BLaER1 treated with 17β-estradiol and CSF1 and Interleukin-3, amounts not matched to agents 10 nM and 100 nM (cell line): ENCODE data around the gene GALNT15.

Experiments used
- H3K27ac ChIP-seq, 11 experiments: shearing (Covaris generic); formaldehyde crosslinking; 2 replicates each; pipeline ENCODE4 v1.8.1; 2022
- H3K27me3 ChIP-seq, 11 experiments: shearing (Covaris generic); formaldehyde crosslinking; 2 replicates each; pipeline ENCODE4 v1.8.1; 2022
- H3K36me3 ChIP-seq, 11 experiments: shearing (Covaris generic); formaldehyde crosslinking; 2 replicates each; pipeline ENCODE4 v1.8.1; 2022
- H3K4me1 ChIP-seq, 10 experiments: shearing (Covaris generic); formaldehyde crosslinking; 2 replicates each; pipeline ENCODE4 v1.8.1; 2022
- H3K4me2 ChIP-seq, 11 experiments: shearing (Covaris generic); formaldehyde crosslinking; 2 replicates each; pipeline ENCODE4 v1.8.1; 2022
- H3K4me3 ChIP-seq, 10 experiments: shearing (Covaris generic); formaldehyde crosslinking; 2 replicates each; pipeline ENCODE4 v1.8.1; 2022
- H3K9ac ChIP-seq, 11 experiments: shearing (Covaris generic); formaldehyde crosslinking; 2 replicates each; pipeline ENCODE4 v1.8.1; 2022
- H3K9me3 ChIP-seq, 11 experiments: shearing (Covaris generic); formaldehyde crosslinking; replicated peaks in 1 of 11; 2 replicates each; pipeline ENCODE4 v1.8.1; 2022
- H4K20me1 ChIP-seq, 11 experiments: shearing (Covaris generic); formaldehyde crosslinking; 2 replicates each; pipeline ENCODE4 v1.8.1; 2022
- Cebpa-rat ChIP-seq, 11 experiments: shearing (Covaris generic); IDR thresholded peaks; 2 replicates each; pipeline ENCODE4 v1.8.1; 2022

The GALNT15 gene

GRCh38 chr3:16247282-16248061 lies 73.0 kb downstream of the GALNT15 start:
- Histone ChIP-seq H4K20me1 (no peaks in the 10 kb centered on the region), H3K4me1 (peaks cover 6 to 18% (median 10%) of the 10 kb centered on the region in 10 experiments; a peak in 15 of 20 replicates), H3K27me3 (no peaks in the 10 kb centered on the region), H3K9ac (peak overlapping the region in 1 of 11 experiments; percentile 1; a peak in 2 of 22 replicates), H3K4me2 (0 out of 22 replicates have a peak overlapping the region, but pooled peaks of 2 of the 11 experiments have one; percentile 17 to 18), H3K36me3 (no peaks in the 10 kb centered on the region), H3K9me3 (no peaks in the 10 kb centered on the region), H3K4me3 (no peak overlapping the region), H3K27ac (no peak overlapping the region)
- no peak for TF ChIP-seq Cebpa-rat (IDR thresholded peaks at IDR 0.05)

- Histone ChIP-seq H3K9ac (no peak overlapping the region), H4K20me1 (no peaks in the 10 kb centered on the region), H3K9me3 (no peaks in the 10 kb centered on the region), H3K27ac (no peak overlapping the region), H3K4me2 (no peak overlapping the region), H3K36me3 (no peaks in the 10 kb centered on the region), H3K4me3 (no peak overlapping the region), H3K27me3 (no peaks in the 10 kb centered on the region), H3K4me1 (peaks cover 6 to 18% (median 9%) of the 10 kb centered on the region in 10 experiments; a peak in 15 of 20 replicates)
- no peak for TF ChIP-seq Cebpa-rat (IDR thresholded peaks at IDR 0.05)
Observed at GRCh38 chr3:16248556-16248955, 74.1 kb downstream of the GALNT15 start.

- Histone ChIP-seq H3K4me1 (peaks cover 0 to 10% (median 1%) of the 10 kb centered on the region in 10 experiments; a peak in 11 of 20 replicates), H4K20me1 (no peaks in the 10 kb centered on the region), H3K4me2 (no peak overlapping the region), H3K27me3 (no peaks in the 10 kb centered on the region), H3K4me3 (no peak overlapping the region), H3K27ac (no peak overlapping the region), H3K9ac (no peak overlapping the region), H3K36me3 (no peaks in the 10 kb centered on the region), H3K9me3 (no peaks in the 10 kb centered on the region)
- TF ChIP-seq Cebpa-rat (IDR thresholded peaks at IDR 0.05) = no peak
Observed at GRCh38 chr3:16249336-16249735, 74.9 kb downstream of the GALNT15 start.

- Histone ChIP-seq H3K9me3 (no peaks in the 10 kb centered on the region), H3K36me3 (no peaks in the 10 kb centered on the region), H3K4me1 (peaks cover 0 to 11% (median 0%) of the 10 kb centered on the region in 10 experiments; a peak in 3 of 20 replicates), H3K27ac (no peak overlapping the region), H4K20me1 (no peaks in the 10 kb centered on the region), H3K9ac (no peak overlapping the region), H3K27me3 (no peaks in the 10 kb centered on the region), H3K4me3 (no peak overlapping the region), H3K4me2 (no peak overlapping the region)
- no peak for TF ChIP-seq Cebpa-rat (IDR thresholded peaks at IDR 0.05)
Observed at GRCh38 chr3:16249886-16250285, 75.4 kb downstream of the GALNT15 start.

- TF ChIP-seq Cebpa-rat (IDR thresholded peaks at IDR 0.05) = no peak
- Histone ChIP-seq H4K20me1 (no peaks in the 10 kb centered on the region), H3K9ac (no peak overlapping the region), H3K4me3 (no peak overlapping the region), H3K27ac (no peak overlapping the region), H3K4me2 (no peak overlapping the region), H3K9me3 (no peaks in the 10 kb centered on the region), H3K4me1 (peaks cover 0 to 9% (median 0%) of the 10 kb centered on the region in 10 experiments; a peak in 3 of 20 replicates), H3K27me3 (no peaks in the 10 kb centered on the region), H3K36me3 (peaks cover 0 to 3% (median 0%) of the 10 kb centered on the region in 11 experiments; a peak in 3 of 22 replicates)
Observed at GRCh38 chr3:16251316-16252085, 77.0 kb downstream of the GALNT15 start.

- peaks cover 0 to 12% (median 4%) of the 10 kb centered on the region in 11 experiments; a peak in 3 of 22 replicates for H3K36me3 ChIP-seq
- H3K4me3 ChIP-seq = no peak overlapping the region
- no peak overlapping the region for H3K4me2 ChIP-seq
- H4K20me1 ChIP-seq = no peaks in the 10 kb centered on the region
- no peak overlapping the region for H3K27ac ChIP-seq
- no peaks in the 10 kb centered on the region for H3K27me3 ChIP-seq
- TF ChIP-seq Cebpa-rat (IDR thresholded peaks at IDR 0.05) = no peak
- peaks cover 0 to 8% (median 0%) of the 10 kb centered on the region in 10 experiments; a peak in 2 of 20 replicates for H3K4me1 ChIP-seq
- no peak overlapping the region for H3K9ac ChIP-seq
- H3K9me3 ChIP-seq = no peaks in the 10 kb centered on the region
Observed at GRCh38 chr3:16252243-16252978, 77.9 kb downstream of the GALNT15 start.

GRCh38 chr3:16252988-16253387 lies 78.5 kb downstream of the GALNT15 start:
- 0 out of 20 replicates have a peak, but pooled peaks cover 0 to 5% (median 0%) of the 10 kb centered on the region in 10 experiments for H3K4me1 ChIP-seq
- H3K9me3 ChIP-seq = no peaks in the 10 kb centered on the region
- no peak overlapping the region for H3K9ac ChIP-seq
- H3K27ac ChIP-seq = no peak overlapping the region
- no peak overlapping the region for H3K4me3 ChIP-seq
- no peak overlapping the region for H3K4me2 ChIP-seq
- TF ChIP-seq Cebpa-rat (IDR thresholded peaks at IDR 0.05) = no peak
- peaks cover 0 to 14% (median 4%) of the 10 kb centered on the region in 11 experiments; a peak in 3 of 22 replicates for H3K36me3 ChIP-seq
- no peaks in the 10 kb centered on the region for H3K27me3 ChIP-seq
- no peaks in the 10 kb centered on the region for H4K20me1 ChIP-seq

- Histone ChIP-seq H4K20me1 (no peaks in the 10 kb centered on the region), H3K27me3 (no peaks in the 10 kb centered on the region), H3K9ac (no peak overlapping the region), H3K27ac (no peak overlapping the region), H3K4me2 (0 out of 22 replicates have a peak overlapping the region, but pooled peaks of 1 of the 11 experiments have one; percentile 6), H3K4me1 (0 out of 20 replicates have a peak, but pooled peaks cover 0 to 5% (median 0%) of the 10 kb centered on the region in 10 experiments), H3K9me3 (no peaks in the 10 kb centered on the region), H3K4me3 (no peak overlapping the region), H3K36me3 (peaks cover 2 to 20% (median 8%) of the 10 kb centered on the region in 11 experiments; a peak in 16 of 22 replicates)
- TF ChIP-seq Cebpa-rat (IDR thresholded peaks at IDR 0.05) = no peak
Observed at GRCh38 chr3:16253601-16254000, 79.1 kb downstream of the GALNT15 start.
